CD4-positive, alpha-beta T cell treated with Interferon alpha-2 for 1 hour (primary cell): ENCODE results near the gene LRRC4B.
"Not testable (repeated sequence)": the region's sequence is repeated elsewhere in the genome, so short reads cannot be mapped to it uniquely, and the experiment has no call there.

ENCODE experiments used
- DNase-seq, 2 donors: peaks; one replicate each; pipeline ENCODE4 v3.0.0-alpha.2; 2020 to 2022

Gene LRRC4B

GRCh38 chr19:50482271-50482855 is 85.9 kb downstream of the LRRC4B start:
- no peak for DNase-seq

GRCh38 chr19:50481351-50482149 is 86.7 kb downstream of the LRRC4B start:
- no peak for DNase-seq

GRCh38 chr19:50480281-50481111 is 87.7 kb downstream of the LRRC4B start:
- no peak for DNase-seq

GRCh38 chr19:50479761-50480251 is 88.4 kb downstream of the LRRC4B start:
- DNase-seq = no peak

- DNase-seq = peak in 1 of 2 donors; percentile 26
Observed at GRCh38 chr19:50478901-50479715, 89.1 kb downstream of the LRRC4B start.

- DNase-seq = no peak
Observed at GRCh38 chr19:50477751-50478515, 90.3 kb downstream of the LRRC4B start.

- no peak for DNase-seq
Observed at GRCh38 chr19:50476907-50477238, 91.4 kb downstream of the LRRC4B start.

- DNase-seq = peak; percentile 97
Observed at GRCh38 chr19:50476224-50476906, 91.9 kb downstream of the LRRC4B start, which contains the start of the genes EMC10 and GARIN5A. TSS of gene EMC10 (plus strand) at chr19:50476507. CDS start at chr19:50476545, 38 bp downstream. TSS of gene GARIN5A (minus strand) at chr19:50476848. CDS start at chr19:50476388, 460 bp downstream.

- no peak for DNase-seq
Observed at GRCh38 chr19:50475736-50476223, 92.5 kb downstream of the LRRC4B start.

- DNase-seq = no peak
Observed at GRCh38 chr19:50475101-50475568, 93.1 kb downstream of the LRRC4B start.

GRCh38 chr19:50473336-50473735 is 94.9 kb downstream of the LRRC4B start:
- DNase-seq = not testable (repeated sequence)

- no peak for DNase-seq
Observed at GRCh38 chr19:50468818-50469217, 99.4 kb downstream of the LRRC4B start.

- DNase-seq = no peak
Observed at GRCh38 chr19:50467566-50467965, 100.7 kb downstream of the LRRC4B start.
